Measurements from ENCODE around the gene KCNJ10.

- TF ChIP-seq CTCF (IDR thresholded peaks at IDR 0.05; ENCODE audit: low read length): no peak
- no peak for TF ChIP-seq EZH2 (optimal IDR thresholded peaks at IDR 0.05; ENCODE audit: low read depth, low read length)
Observed at GRCh38 chr1:160089883-160090282, 19.9 kb upstream of the KCNJ10 start.

All from MM.1S (cell line).